Ishikawa (cell line): ENCODE measurements around the gene ERC1.

Experiments
- CREB1 ChIP-seq: IDR thresholded peaks from 2 replicates; pipeline ENCODE4 v1.6.1; 2012; ENCODE audit warnings: low read depth
- EP300 ChIP-seq: IDR thresholded peaks from 2 replicates; pipeline ENCODE4 v1.6.1; 2012; ENCODE audit warnings: borderline replicate concordance
- FOXM1 ChIP-seq: IDR thresholded peaks from 2 replicates; pipeline ENCODE4 v1.6.1; 2012; ENCODE audit warnings: low read depth, borderline replicate concordance
- MAX ChIP-seq: IDR thresholded peaks from 2 replicates; pipeline ENCODE4 v1.6.1; 2012
- NFIC ChIP-seq: IDR thresholded peaks from 2 replicates; pipeline ENCODE4 v1.6.1; 2012
- REST ChIP-seq: IDR thresholded peaks from 2 replicates; pipeline ENCODE4 v1.6.1; 2012; ENCODE audit warnings: low read depth, mild to moderate bottlenecking
- TAF1 ChIP-seq: IDR thresholded peaks from 2 replicates; pipeline ENCODE4 v1.6.1; 2012; ENCODE audit warnings: low read depth, mild to moderate bottlenecking
- TCF12 ChIP-seq: IDR thresholded peaks from 2 replicates; pipeline ENCODE4 v1.6.1; 2012; ENCODE audit warnings: low read depth
- TEAD4 ChIP-seq: IDR thresholded peaks from 2 replicates; pipeline ENCODE4 v1.6.1; 2012
- ZBTB7A ChIP-seq: IDR thresholded peaks from 2 replicates; pipeline ENCODE4 v1.6.1; 2012; ENCODE audit warnings: low read depth

- TF ChIP-seq ZBTB7A (no peak), TCF12 (no peak), REST (no peak), MAX (no peak), EP300 (no peak), CREB1 (no peak), NFIC (no peak), TEAD4 (no peak), TAF1 (no peak), FOXM1 (no peak)
These were observed 31.3 kb downstream of the ERC1 start for GRCh38 chr12:1022032-1022970.
